Ammon's horn (tissue), 1 donor: ENCODE measurements around the gene FERMT2.

Source experiments
- DNase-seq: peaks from one replicate; pipeline ENCODE4 v3.0.0-alpha.2; 2016; ENCODE audit warnings: low spot score

Gene FERMT2, protein sequence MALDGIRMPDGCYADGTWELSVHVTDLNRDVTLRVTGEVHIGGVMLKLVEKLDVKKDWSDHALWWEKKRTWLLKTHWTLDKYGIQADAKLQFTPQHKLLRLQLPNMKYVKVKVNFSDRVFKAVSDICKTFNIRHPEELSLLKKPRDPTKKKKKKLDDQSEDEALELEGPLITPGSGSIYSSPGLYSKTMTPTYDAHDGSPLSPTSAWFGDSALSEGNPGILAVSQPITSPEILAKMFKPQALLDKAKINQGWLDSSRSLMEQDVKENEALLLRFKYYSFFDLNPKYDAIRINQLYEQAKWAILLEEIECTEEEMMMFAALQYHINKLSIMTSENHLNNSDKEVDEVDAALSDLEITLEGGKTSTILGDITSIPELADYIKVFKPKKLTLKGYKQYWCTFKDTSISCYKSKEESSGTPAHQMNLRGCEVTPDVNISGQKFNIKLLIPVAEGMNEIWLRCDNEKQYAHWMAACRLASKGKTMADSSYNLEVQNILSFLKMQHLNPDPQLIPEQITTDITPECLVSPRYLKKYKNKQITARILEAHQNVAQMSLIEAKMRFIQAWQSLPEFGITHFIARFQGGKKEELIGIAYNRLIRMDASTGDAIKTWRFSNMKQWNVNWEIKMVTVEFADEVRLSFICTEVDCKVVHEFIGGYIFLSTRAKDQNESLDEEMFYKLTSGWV

DNA sequence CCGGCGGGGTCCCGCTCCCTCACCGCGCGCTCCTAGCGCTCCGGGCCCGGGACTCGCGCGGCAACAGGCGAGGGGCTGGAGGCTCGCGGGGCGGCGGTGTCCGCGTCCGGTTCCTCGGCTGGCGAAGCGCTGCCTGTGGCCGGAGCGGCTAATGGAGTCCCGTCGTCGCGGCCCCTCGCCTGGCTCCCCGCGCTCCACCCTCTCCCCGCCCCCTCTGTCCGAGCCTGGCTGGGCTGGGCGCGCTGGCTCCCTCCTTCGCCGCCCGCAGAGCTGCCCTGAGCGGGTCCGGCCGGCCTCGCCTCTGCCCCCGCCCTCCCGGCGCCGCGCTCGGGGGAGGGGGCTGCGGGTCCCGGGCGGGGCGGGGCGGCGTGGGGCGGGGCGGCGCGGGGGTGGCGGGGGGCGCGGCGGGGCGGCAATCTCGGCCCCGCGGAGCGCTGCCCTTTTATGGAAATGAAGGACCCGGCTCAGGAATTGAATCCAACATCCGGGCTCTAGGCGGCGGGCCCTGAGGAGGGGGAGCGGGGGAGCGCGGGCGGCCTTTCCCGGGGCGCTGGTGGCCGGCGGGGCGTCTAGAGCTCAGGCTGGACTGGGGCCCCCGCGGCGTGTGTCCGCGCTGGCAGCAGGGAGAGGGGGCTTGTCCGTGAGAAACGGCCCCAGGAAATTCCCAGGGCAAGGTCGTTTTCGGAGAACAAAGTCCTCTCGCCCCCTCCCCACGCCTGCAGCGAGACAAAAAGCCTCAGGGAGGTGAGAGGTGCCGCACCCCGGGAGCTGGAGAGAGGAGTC lies at the start of gene FERMT2:
Gene FERMT2 (minus strand): TSS at position 153 of the 783 bp plus-strand sequence. CDS start 482 bp downstream, outside the sequence.
- DNase-seq, result peak; percentile 91

GRCh38 chr14:52998376-52999015 lies 47.6 kb upstream of the FERMT2 start:
- no peak for DNase-seq

DNA sequence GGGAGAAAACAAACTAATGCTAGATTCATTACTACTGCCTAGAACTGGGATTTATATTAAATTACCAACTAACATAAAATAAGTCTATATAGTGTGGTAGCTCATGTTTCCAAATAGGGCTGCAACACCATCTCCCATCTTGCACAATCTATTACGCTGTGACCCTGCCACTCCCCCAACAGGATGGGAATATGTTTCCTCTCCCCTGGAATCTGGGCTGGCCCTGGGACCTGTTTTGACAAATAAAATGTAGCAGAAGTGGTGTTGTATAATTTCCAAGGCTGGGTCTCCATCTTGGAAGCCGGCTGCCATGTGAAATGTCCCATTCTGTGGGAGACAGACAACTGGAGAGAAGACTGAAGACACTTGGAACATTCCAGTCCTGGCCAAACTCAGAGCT lies 45.6 kb upstream of the FERMT2 start:
- no peak for DNase-seq

- DNase-seq, result no peak
Measured at GRCh38 chr14:52995998-52996397, 45.1 kb upstream of the FERMT2 start.

GRCh38 chr14:52992236-52992870 lies 41.5 kb upstream of the FERMT2 start:
- DNase-seq, result no peak

GRCh38 chr14:52988139-52988538 lies 37.3 kb upstream of the FERMT2 start:
- no peak for DNase-seq

- DNase-seq, result no peak
Measured at GRCh38 chr14:52987514-52987913, 36.7 kb upstream of the FERMT2 start.

GRCh38 chr14:52987042-52987441 lies 36.2 kb upstream of the FERMT2 start:
- DNase-seq, result no peak

- DNase-seq, result no peak
Measured at GRCh38 chr14:52977798-52978197, 26.9 kb upstream of the FERMT2 start.

DNA sequence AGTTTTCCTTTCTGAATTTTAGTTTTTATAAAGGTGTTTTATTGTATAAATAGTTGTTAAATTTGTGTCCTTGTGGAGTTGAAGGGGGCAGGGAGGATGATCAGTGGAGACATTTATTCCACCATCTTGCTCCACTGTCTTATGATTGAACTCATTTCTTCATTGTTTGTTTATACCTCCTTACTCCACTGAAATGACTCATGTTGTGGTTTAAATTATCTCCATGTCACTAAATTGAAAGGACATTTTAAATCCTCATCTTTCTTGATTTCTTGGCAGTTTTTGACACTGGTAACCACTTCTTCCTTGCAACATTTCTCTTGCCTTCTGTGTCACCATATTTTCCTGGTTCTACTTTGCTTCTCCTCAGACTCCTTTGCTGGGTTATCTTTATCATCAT lies 23.6 kb upstream of the FERMT2 start:
- no peak for DNase-seq

DNA sequence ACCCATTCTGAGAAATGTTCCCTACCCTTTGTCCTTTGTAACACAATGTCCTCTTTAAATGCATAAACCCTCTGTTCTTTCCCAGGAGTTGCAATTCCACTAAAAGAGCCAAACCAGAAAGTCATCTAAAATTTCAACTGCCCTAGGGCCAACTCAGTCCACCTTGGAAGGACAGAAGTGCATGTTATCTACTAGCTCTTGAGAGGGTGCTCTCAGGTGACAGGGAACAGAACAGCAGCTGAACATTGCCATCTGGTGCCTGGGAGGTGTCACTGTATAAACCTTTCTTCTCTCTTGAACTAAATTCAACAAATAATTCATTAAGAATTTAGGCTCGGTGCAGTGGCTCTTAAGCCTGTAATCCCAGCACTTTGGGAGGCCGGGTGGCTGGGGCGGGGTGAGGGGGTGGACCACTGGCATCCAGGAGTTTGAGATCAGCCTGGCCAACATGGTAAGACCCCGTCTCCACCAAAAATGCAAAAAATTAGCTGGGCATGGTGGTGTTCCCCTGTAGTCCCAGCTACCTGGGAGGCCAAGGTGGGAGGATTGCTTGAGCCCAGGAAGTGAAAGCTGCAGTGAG lies 10.3 kb upstream of the FERMT2 start:
- peak; percentile 72 for DNase-seq

DNA sequence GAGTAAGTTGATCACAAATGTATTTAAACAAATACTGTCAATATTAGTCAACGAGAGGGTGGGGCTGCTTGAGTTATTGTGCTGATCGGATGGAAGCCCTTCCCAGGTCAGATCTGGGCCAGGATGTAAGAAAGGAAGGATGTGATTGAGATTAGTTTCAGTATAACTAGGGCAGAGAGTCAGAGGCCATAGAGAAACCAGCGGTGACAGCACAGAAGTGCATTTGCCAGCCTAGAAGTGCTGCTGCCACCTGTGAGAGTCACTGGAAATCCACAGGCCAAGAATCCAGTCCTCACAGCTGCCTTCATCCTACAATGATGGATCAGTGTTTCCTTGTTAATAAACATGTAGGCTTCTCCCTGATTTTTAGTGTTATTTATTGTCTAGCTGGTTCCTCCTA lies 9.8 kb upstream of the FERMT2 start:
- no peak for DNase-seq

- DNase-seq, result no peak
Measured at GRCh38 chr14:52954346-52955214, 3.7 kb upstream of the FERMT2 start.

GRCh38 chr14:52951681-52952554 lies 1.1 kb upstream of the FERMT2 start:
- DNase-seq, result peak; percentile 69

DNA sequence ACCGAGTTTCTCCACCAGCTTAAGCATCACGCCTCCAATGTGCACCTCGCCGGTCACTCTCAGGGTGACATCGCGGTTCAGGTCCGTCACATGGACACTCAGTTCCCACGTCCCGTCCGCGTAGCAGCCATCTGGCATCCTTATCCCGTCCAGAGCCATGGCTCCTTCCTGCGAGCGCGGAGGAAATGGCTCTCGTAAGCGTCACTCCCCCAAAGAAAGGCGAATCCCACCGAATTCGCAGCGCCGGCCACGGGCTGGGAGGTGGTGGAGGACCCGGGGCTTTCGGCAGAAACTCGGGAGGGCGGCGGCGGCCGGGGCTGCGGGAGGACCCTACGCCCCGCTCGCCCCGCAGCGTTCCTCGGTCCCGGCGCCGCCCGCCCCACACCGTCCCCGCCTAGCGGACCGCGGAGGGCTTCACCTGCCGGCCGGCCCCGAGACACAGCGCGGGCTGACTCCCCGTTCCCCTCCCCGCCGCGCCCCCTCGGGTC lies 396 bp downstream of the FERMT2 start:
- DNase-seq, result peak; percentile 64

DNA sequence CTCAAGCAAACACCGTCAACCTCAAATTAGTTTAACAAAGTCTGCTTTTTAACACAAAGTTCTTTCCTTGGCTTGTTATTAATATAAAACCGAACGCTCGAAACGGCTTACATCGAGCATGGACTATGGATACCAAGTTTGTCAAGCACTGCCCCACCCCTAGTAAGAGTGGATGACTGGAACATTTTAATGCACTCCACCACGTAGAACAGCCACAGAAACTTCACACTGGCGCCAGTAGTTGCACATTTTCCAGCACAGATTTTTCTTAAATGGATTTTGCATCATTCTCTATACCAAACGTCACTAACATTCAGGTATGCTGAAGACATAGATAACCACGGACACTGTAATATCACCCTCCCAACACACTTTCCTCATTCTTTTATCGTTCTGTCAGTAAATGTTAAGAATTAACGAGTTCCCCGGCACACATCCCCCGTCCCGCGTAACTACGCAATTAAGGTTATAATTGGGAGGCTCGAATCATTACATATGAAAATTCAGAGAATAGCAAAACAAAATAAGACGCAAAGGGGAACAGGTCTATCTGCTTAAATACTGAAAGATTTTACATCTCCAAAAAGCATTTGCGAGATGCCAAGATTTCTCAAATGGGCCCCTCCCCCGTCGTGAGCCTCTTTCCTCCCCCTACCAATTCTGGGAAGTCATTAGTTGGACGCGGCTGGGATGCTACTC lies 990 bp downstream of the FERMT2 start:
- DNase-seq, result peak; percentile 49

- DNase-seq, result no peak
Measured at GRCh38 chr14:52949249-52949648, 1.6 kb downstream of the FERMT2 start.

DNA sequence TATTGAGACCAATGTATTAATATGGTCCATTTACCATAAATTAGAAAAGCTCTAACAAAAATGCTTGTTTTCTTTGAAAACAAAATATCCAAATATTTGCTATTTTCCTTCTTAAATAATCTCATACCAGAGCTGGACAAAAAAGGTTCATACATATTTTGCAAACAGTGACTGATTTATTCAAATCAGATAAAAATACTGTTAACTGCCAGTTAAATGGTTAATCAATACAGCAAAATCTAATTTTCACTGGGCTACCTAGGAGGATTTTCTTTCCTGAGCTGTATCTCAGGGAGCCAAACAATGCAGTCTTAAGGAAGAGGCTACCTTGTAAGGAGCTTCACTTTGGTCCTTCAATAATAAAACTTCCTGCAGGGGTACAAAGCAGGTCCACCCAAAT lies 2.0 kb downstream of the FERMT2 start:
- no peak for DNase-seq
